Measurements from ENCODE around the gene HNMT.

Gene HNMT

GRCh38 chr2:137952586-137953129 lies 11.6 kb upstream of the HNMT start:
- TF ChIP-seq CTCF (IDR thresholded peaks at IDR 0.05) = no peak
- Histone ChIP-seq H3K4me3 (no peak overlapping the region), H3K27ac (no peak overlapping the region)
- DNase-seq (ENCODE audit: low spot score) = no peak

DNA sequence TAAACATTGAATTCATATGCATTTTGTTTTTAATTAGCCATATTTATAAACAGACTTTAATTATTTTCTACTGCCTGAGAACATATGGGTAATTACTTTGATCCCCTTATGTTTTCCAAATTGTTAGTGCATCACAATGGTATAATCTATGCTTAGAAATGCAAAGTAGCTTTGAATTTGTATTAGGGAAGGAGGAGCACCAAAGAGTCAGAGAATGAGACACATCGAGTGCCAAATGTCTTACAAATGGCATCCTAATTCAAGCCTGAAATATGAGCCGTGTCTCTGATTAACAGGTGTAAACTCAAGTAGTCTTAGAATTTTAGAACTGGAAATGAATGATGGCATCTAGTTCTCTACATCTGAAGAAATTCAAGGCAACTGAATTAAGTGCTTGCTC lies 8.7 kb upstream of the HNMT start:
- DNase-seq (ENCODE audit: low spot score) = no peak
- Histone ChIP-seq H3K27ac (no peak overlapping the region), H3K4me3 (no peak overlapping the region)
- no peak for TF ChIP-seq CTCF (IDR thresholded peaks at IDR 0.05)

GRCh38 chr2:137957033-137957432 lies 7.2 kb upstream of the HNMT start:
- TF ChIP-seq CTCF (IDR thresholded peaks at IDR 0.05) = no peak

GRCh38 chr2:137959166-137959565 lies 5.1 kb upstream of the HNMT start:
- Histone ChIP-seq H3K27ac (no peak overlapping the region), H3K4me3 (no peak overlapping the region)
- no peak for TF ChIP-seq CTCF (IDR thresholded peaks at IDR 0.05)
- DNase-seq (ENCODE audit: low spot score) = no peak

More at GRCh38 chr2:137957033-137957432, 7.2 kb upstream of the HNMT start:
- DNase-seq (ENCODE audit: low spot score) = no peak
- Histone ChIP-seq H3K27ac (no peak overlapping the region), H3K4me3 (no peak overlapping the region)

DNA sequence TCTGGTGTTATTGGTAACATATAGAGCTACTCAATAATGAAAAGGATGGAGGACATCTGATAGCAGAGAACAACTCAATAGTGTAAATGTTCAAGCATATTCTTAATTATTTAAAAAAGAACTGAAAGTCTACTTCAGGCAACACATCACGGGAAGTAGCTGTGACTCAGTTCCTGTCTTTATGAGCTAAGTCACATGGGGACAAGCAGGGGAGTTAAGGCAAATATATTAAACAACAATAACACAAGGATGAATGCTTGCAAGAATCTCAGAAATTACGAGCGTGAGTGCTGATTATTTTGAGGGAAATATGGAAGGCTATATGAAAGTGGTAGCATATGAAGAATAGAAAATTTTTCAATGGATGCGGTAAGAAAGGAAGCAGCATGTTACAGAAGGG lies 4.0 kb upstream of the HNMT start:
- no peak for DNase-seq (ENCODE audit: low spot score)
- H3K4me3 ChIP-seq = no peak overlapping the region
- H3K27ac ChIP-seq = peak overlapping the region; percentile 5 to 24
- no peak for TF ChIP-seq CTCF (IDR thresholded peaks at IDR 0.05)

DNA sequence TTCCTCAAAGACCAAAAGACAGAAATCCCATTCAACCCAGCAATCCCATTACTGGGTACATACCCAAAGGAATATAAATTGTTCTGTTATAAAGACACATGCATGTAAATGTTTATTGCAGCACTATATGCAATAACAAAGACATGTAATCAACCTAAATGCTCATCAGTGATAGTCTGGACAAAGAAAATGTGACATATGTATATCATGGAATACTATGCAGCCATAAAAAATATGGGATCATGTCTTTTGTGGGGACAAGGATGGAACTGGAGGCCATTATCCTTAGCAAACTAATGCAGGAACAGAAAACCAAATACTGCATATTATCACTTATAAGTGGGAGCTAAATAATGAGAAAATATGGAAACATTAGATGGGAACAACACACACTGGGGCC lies 2.7 kb upstream of the HNMT start:
- DNase-seq (ENCODE audit: low spot score) = no peak
- no peak overlapping the region for H3K27ac ChIP-seq
- H3K4me3 ChIP-seq = no peak overlapping the region
- no peak for TF ChIP-seq CTCF (IDR thresholded peaks at IDR 0.05)

DNA sequence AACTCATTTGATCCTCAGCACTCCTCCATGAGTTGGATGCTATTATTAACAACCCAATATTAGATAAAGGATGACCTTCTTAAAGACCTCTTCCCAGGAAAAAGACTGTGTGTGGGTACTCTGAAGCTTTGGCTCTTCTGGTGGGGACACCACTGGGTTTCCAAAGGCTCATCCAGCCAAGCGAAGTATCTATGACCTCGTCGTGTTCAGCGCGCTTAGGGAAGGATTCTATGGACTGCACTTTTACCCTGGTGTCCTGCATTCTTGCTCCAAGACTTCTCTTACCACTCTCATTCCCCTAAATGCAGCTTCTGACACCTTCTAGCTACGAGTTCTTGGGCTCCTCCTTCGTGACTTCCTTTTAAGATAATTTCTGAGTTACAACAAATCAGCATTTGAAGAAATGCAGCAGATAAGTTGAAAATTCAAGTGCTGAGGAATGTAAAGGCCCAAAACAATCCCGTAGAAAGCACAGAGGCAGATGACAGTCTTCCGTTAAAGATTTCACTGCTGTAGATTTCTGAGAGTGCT lies 673 bp upstream of the HNMT start:
- peak overlapping the region; percentile 78 to 92 for H3K27ac ChIP-seq
- no peak for DNase-seq (ENCODE audit: low spot score)
- peak overlapping the region; percentile 78 for H3K4me3 ChIP-seq
- no peak for TF ChIP-seq CTCF (IDR thresholded peaks at IDR 0.05)

All from coronary artery (tissue), 2 donors.